Medulla oblongata (tissue), 1 donor: ENCODE results near the gene CDKN2B-AS1.

Source experiments
- DNase-seq: peaks from one replicate; pipeline ENCODE4 v3.0.0-alpha.2; 2015; ENCODE audit errors: extremely low spot score

The CDKN2B-AS1 gene

GRCh38 chr9:22154064-22154463 is 159.5 kb downstream of the CDKN2B-AS1 start:
- no peak for DNase-seq

- DNase-seq = no peak
These were observed 162.0 kb downstream of the CDKN2B-AS1 start for GRCh38 chr9:22156586-22156985.

- no peak for DNase-seq
These were observed 162.7 kb downstream of the CDKN2B-AS1 start for GRCh38 chr9:22157276-22157675.

GRCh38 chr9:22157828-22158227 is 163.2 kb downstream of the CDKN2B-AS1 start:
- no peak for DNase-seq

GRCh38 chr9:22158271-22158670 is 163.7 kb downstream of the CDKN2B-AS1 start:
- no peak for DNase-seq

- peak; percentile 71 for DNase-seq
These were observed 164.3 kb downstream of the CDKN2B-AS1 start for GRCh38 chr9:22158927-22159346.

- DNase-seq = no peak
These were observed 165.0 kb downstream of the CDKN2B-AS1 start for GRCh38 chr9:22159586-22159985.

- DNase-seq = no peak
These were observed 165.6 kb downstream of the CDKN2B-AS1 start for GRCh38 chr9:22160221-22160620.

GRCh38 chr9:22165144-22165543 is 170.6 kb downstream of the CDKN2B-AS1 start:
- DNase-seq = no peak

- DNase-seq = no peak
These were observed 174.7 kb downstream of the CDKN2B-AS1 start for GRCh38 chr9:22169243-22169642.

- DNase-seq = peak; percentile 53
These were observed 175.3 kb downstream of the CDKN2B-AS1 start for GRCh38 chr9:22169727-22170503.
